Loucy (cell line): Measurements from ENCODE around the gene PVALEF.

Experiments used
- H2AFZ ChIP-seq: fragments of 200-600 bp; sonication (generic); 2 replicates; pipeline ENCODE4 v1.6.0; 2016; ENCODE audit warnings: antibody characterized with exemption, mild to moderate bottlenecking, low read length, moderate library complexity
- H3F3A ChIP-seq: fragments of 200-600 bp; 2 replicates; pipeline ENCODE4 v1.6.0; 2016; ENCODE audit warnings: antibody characterized with exemption, low read depth, mild to moderate bottlenecking
- H3K27me3 ChIP-seq: fragments of 200-600 bp; sonication (generic); 2 replicates; pipeline ENCODE4 v1.6.1; 2014; ENCODE audit warnings: low read length, mild to moderate bottlenecking; ENCODE audit not compliant: insufficient read depth, poor library complexity, severe bottlenecking
- H3K36me3 ChIP-seq: fragments of 200-600 bp; sonication (generic); 2 replicates; pipeline ENCODE4 v1.6.1; 2016; ENCODE audit warnings: low read length; ENCODE audit not compliant: insufficient read depth
- H3K4me1 ChIP-seq: fragments of 200-600 bp; sonication (generic); 2 replicates; pipeline ENCODE4 v1.5.1; 2014; ENCODE audit warnings: low read length, mild to moderate bottlenecking; ENCODE audit not compliant: insufficient read depth, poor library complexity, severe bottlenecking
- H3K4me2 ChIP-seq: fragments of 200-600 bp; sonication (generic); 2 replicates; pipeline ENCODE4 v1.6.0; 2014; ENCODE audit warnings: antibody characterized with exemption, low read length, low read depth, mild to moderate bottlenecking; ENCODE audit not compliant: poor library complexity, severe bottlenecking
- H3K4me3 ChIP-seq: fragments of 200-600 bp; sonication (generic); 2 replicates; pipeline ENCODE4 v1.5.1; 2014; ENCODE audit warnings: low read length, mild to moderate bottlenecking, mixed read lengths; ENCODE audit not compliant: poor library complexity, severe bottlenecking
- H3K79me2 ChIP-seq: fragments of 200-600 bp; sonication (generic); 2 replicates; pipeline ENCODE4 v1.6.1; 2014; ENCODE audit warnings: low read length; ENCODE audit not compliant: insufficient read depth
- H3K9ac ChIP-seq: fragments of 200-600 bp; sonication (generic); 2 replicates; pipeline ENCODE4 v1.6.0; 2014; ENCODE audit warnings: mild to moderate bottlenecking, low read depth, low read length, moderate library complexity; ENCODE audit not compliant: poor library complexity, severe bottlenecking
- H3K9me2 ChIP-seq: fragments of 200-600 bp; sonication (generic); replicated peaks from 2 replicates; pipeline ENCODE4 v1.6.1; 2016; ENCODE audit warnings: low read depth, low read length, mixed read lengths
- H3K9me3 ChIP-seq: fragments of 200-600 bp; sonication (generic); 2 replicates; pipeline ENCODE4 v1.6.1; 2014; ENCODE audit warnings: mild to moderate bottlenecking, antibody characterized with exemption, low read length, low read depth; ENCODE audit not compliant: insufficient read depth
- H4K20me1 ChIP-seq: fragments of 200-600 bp; sonication (generic); 2 replicates; pipeline ENCODE4 v1.6.0; 2014; ENCODE audit warnings: antibody characterized with exemption, low read length, mild to moderate bottlenecking; ENCODE audit not compliant: insufficient read depth, poor library complexity, severe bottlenecking
- EZH2phosphoT487 ChIP-seq: fragments of 200-600 bp; IDR thresholded peaks from 2 replicates; pipeline ENCODE4 v1.6.1; 2018; ENCODE audit warnings: antibody characterized with exemption, mild to moderate bottlenecking, moderate library complexity, borderline replicate concordance
- TF ChIP-seq, protein P1 (sequence below): fragments of 200-600 bp; sonication (generic); conservative IDR thresholded peaks from 2 replicates; pipeline ENCODE4 v1.5.1; 2014; ENCODE audit warnings: mild to moderate bottlenecking, antibody characterized with exemption, low read length

The PVALEF gene

DNA sequence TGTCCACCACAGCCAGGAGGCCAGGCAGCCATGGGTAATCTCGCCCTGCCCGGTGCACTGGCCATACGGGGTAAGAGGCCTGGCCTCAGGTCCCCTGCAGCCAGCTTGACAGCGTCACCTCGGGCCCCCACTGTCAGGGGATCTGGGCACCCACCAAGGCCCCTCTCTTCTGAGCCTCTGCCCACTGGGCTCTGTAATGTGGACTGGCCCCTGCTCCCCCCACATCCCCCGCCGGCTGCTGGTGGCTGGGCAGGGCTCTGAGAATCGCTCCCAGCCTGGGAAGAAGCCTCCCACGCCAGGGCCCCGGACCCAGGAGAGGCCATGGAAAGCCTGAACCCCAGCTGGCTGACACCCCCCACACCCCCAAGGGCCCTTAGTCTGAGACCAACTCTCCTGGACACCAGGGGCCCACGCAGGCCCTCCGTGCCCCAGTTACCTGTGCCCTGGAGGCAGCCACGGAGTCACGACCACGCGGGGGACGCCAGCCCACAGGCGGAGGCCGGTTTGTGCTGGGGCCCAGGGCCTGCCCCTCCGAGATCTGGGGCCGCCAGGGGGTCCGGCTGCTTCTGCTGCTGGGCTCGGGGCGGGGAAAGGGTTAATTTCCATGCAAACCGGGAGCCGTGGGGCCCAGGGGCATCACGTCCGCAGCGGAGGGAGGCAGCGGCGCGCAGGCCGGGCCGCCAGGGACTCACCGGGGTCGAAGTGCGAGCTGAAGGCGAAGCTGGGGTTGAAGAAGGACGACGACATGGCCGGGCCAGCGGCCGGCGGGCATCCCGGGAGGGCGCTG, at the start of gene PVALEF:
Gene PVALEF, plus strand, starts transcription at position 262 of the 787 bp plus-strand sequence. CDS start 15,720 bp downstream, outside the sequence.
- Histone ChIP-seq H3K9me3 (no peaks in the 10 kb centered on the region), H3K4me2 (no peak within 1 kb of the TSS), H3K4me1 (no peaks in the 10 kb centered on the region), H3K9ac (no peak within 1 kb of the TSS), H3K36me3 (no peaks in the 10 kb centered on the region), H3K27me3 (no peaks in the 10 kb centered on the region), H3K4me3 (no peak within 1 kb of the TSS), H4K20me1 (no peaks in the 10 kb centered on the region), H3K9me2 (no peaks in the 10 kb centered on the region), H3K79me2 (no peaks in the 10 kb centered on the region), H2AFZ (no peak within 1 kb of the TSS), H3F3A (no peaks in the 10 kb centered on the region)
- TF ChIP-seq EZH2phosphoT487, result no peak
- TF ChIP-seq, protein P1, sequence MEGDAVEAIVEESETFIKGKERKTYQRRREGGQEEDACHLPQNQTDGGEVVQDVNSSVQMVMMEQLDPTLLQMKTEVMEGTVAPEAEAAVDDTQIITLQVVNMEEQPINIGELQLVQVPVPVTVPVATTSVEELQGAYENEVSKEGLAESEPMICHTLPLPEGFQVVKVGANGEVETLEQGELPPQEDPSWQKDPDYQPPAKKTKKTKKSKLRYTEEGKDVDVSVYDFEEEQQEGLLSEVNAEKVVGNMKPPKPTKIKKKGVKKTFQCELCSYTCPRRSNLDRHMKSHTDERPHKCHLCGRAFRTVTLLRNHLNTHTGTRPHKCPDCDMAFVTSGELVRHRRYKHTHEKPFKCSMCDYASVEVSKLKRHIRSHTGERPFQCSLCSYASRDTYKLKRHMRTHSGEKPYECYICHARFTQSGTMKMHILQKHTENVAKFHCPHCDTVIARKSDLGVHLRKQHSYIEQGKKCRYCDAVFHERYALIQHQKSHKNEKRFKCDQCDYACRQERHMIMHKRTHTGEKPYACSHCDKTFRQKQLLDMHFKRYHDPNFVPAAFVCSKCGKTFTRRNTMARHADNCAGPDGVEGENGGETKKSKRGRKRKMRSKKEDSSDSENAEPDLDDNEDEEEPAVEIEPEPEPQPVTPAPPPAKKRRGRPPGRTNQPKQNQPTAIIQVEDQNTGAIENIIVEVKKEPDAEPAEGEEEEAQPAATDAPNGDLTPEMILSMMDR, result no peak

DNA sequence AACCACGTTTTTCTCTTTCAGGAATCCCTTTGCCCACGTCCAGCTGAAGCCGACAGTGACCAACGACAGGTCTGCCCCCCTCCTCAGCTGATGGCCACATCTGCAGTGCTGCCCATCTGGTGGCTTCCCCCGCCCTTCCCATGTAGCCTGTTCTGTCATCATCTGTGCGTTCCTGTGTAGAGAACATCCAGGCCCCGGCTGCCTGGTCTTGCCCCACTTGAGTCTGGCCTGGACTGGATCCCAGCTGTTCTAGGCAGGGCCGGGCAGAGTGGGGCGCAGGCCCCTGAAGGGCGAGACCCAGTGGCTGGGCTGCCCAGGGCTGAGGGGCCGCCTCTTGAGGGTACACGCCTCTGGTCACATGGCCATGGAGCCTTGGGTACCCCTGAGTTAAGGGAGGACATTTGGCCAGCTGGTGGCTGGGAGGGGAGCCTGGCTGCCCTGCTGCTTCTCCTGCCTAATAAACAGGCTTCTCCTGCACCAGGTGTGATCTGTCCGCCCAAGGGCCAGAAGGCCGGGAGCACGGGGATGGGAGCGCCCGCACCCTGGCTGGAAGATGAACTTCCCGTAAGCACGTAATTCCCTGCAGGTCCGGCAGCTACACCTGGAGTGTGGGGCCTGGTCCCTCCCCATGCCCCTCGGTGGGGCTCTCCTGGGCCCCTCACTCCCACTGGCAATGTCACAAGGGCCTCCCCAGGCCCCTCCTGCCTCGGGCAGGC, 49.4 kb upstream of the PVALEF start:
- no peaks in the 10 kb centered on the region for H3K36me3 ChIP-seq
- TF ChIP-seq, protein P1, result no peak
- TF ChIP-seq EZH2phosphoT487, result no peak
- no peaks in the 10 kb centered on the region for H4K20me1 ChIP-seq
- H3K4me2 ChIP-seq, result no peak overlapping the region
- H3K27me3 ChIP-seq, result no peaks in the 10 kb centered on the region
- no peak overlapping the region for H3K9ac ChIP-seq
- H3K9me3 ChIP-seq, result no peaks in the 10 kb centered on the region
- no peaks in the 10 kb centered on the region for H3K4me1 ChIP-seq
- no peaks in the 10 kb centered on the region for H3F3A ChIP-seq
- no peaks in the 10 kb centered on the region for H3K9me2 ChIP-seq
- no peaks in the 10 kb centered on the region for H3K79me2 ChIP-seq
- H3K4me3 ChIP-seq, result no peak overlapping the region
- no peak overlapping the region for H2AFZ ChIP-seq

DNA sequence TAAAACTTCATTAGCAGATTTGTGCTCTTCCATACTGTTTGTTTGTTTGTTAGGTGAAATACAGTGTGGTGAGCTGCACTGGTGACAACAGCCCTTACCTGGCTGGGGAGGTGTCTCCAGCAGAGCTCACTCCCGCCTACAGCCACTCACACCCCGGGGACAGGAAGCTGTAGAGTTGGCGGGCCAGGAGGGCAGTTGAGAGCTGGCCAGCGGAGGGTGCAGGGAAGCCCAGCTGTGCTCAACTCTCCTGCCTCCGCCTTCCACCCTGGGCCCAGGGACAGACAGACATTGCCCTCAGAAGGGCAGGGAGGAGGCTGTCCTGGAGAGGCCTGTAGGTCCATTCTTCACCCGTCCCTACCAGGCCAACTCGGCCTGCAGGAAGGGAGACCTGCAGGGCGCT, 48.6 kb upstream of the PVALEF start:
- Histone ChIP-seq H3K9me2 (no peaks in the 10 kb centered on the region), H3K27me3 (no peaks in the 10 kb centered on the region), H3K4me2 (no peak overlapping the region), H3K4me1 (no peaks in the 10 kb centered on the region), H3K4me3 (no peak overlapping the region), H3K9me3 (no peaks in the 10 kb centered on the region), H3K36me3 (no peaks in the 10 kb centered on the region), H3K79me2 (no peaks in the 10 kb centered on the region), H3F3A (no peaks in the 10 kb centered on the region), H2AFZ (no peak overlapping the region), H3K9ac (no peak overlapping the region), H4K20me1 (no peaks in the 10 kb centered on the region)
- no peak for TF ChIP-seq EZH2phosphoT487
- TF ChIP-seq, protein P1, result no peak
